Measurements from ENCODE around the gene FNTB. TPM values are rescaled to one million over a fixed set of nuclear protein-coding genes. Genes with fewer than 3 reads are reported as not detected.
A peak's percentile ranks its signal among the peaks of the same experiment; 100 is the strongest.

Gene FNTB, protein sequence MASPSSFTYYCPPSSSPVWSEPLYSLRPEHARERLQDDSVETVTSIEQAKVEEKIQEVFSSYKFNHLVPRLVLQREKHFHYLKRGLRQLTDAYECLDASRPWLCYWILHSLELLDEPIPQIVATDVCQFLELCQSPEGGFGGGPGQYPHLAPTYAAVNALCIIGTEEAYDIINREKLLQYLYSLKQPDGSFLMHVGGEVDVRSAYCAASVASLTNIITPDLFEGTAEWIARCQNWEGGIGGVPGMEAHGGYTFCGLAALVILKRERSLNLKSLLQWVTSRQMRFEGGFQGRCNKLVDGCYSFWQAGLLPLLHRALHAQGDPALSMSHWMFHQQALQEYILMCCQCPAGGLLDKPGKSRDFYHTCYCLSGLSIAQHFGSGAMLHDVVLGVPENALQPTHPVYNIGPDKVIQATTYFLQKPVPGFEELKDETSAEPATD
- 13.3 TPM for total RNA-seq

DNA sequence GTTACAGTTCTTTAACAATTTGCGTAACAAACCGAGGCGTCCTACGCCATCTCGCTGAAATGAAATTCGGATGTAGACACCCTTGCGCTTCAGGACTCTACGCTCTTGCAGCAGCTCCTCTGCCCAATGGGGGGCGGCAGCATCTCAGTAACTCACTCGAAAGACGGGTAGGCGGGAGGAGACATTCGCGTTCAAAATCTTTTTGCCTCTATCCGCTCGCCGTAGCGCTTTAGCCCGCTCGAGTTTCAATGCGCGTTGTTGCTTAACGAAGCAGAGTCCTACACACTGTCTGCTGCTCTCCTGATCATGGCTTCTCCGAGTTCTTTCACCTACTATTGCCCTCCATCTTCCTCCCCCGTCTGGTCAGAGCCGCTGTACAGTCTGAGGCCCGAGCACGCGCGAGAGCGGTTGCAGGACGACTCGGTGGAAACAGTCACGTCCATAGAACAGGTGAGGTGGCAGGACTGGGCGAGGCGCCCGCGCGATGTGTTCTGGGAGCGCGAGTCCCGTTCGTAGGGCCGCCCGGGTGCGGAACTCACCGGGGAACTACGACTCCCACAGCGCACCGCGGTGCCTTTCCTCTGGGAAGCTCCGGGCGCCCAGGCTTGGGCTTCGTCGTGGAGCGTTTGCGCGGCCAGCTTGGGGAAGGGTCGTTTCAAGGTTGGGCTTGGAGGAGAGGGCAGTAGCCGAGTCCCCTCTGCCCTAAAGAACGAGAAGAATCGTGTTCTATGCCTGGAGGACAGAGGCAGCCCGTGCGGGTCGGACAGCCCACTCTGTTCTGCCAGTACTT is at the start of gene FNTB:
FNTB (plus strand) TSS at position 248 of the 790 bp plus-strand sequence; CDS start at position 307, 59 bp downstream.
- H3K27ac ChIP-seq, result peak within 1 kb of the TSS; percentile 81
- intact Hi-C loops (cut with DNase I), result loop anchor here (5.0 to 10.0 kb wide), 3 partner anchors 148 to 838 kb away; partner anchors contain the start of gene FUT8
- peak within 1 kb of the TSS; percentile 65 to 77 for H3K4me3 ChIP-seq
- DNase-seq (ENCODE audit: extremely low spot score in 2 of 2), result peak in 1 of 2 donors; percentile 98
- no peaks in the 10 kb centered on the region for H3K27me3 ChIP-seq
- H3K4me1 ChIP-seq, result peaks cover 32% of the 10 kb centered on the region
- H3K36me3 ChIP-seq, result no peaks in the 10 kb centered on the region
- TF ChIP-seq, protein P1, sequence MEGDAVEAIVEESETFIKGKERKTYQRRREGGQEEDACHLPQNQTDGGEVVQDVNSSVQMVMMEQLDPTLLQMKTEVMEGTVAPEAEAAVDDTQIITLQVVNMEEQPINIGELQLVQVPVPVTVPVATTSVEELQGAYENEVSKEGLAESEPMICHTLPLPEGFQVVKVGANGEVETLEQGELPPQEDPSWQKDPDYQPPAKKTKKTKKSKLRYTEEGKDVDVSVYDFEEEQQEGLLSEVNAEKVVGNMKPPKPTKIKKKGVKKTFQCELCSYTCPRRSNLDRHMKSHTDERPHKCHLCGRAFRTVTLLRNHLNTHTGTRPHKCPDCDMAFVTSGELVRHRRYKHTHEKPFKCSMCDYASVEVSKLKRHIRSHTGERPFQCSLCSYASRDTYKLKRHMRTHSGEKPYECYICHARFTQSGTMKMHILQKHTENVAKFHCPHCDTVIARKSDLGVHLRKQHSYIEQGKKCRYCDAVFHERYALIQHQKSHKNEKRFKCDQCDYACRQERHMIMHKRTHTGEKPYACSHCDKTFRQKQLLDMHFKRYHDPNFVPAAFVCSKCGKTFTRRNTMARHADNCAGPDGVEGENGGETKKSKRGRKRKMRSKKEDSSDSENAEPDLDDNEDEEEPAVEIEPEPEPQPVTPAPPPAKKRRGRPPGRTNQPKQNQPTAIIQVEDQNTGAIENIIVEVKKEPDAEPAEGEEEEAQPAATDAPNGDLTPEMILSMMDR (IDR thresholded peaks at IDR 0.05), result peak; percentile 32 to 84 (median 65)
- TF ChIP-seq POLR2A (IDR thresholded peaks at IDR 0.05), result no peak
- TF ChIP-seq POLR2AphosphoS5 (IDR thresholded peaks at IDR 0.05; ENCODE audit: insufficient read depth in 1 of 2, low read depth in 1 of 2), result peak; percentile 94 to 96
- no peaks in the 10 kb centered on the region for H3K9me3 ChIP-seq

DNA sequence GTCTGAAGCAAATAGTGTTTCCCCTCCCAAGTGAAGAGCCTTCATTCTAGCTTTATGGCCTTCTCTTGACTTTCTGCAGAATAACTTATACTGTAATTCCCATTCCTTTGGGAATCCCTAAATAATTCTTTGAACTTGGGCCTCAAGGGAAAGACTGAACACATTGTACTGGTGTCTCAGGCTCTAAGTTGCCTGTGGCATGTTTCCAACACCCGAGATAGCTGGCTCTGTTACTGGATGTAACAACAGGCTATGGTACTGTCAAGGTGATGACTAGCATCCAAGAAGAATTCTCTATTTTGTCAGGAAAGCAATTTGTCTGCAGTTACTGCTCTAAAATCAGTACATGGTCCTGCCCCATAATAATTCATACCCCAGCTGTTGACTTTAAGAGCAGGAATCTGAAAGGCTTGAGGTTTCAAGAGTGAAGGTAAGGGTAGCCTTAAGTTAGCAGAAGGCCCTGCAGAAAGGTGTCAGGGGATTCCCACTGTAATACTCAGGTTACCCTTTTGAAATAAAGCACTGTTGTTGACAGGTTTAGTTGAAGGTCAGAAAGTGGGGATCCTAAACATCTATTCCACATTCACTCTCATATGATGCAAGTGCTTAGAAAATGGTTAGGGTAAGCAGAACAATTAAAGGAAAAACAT is 49.4 kb upstream of the FNTB start:
- intact Hi-C loops (cut with DNase I), result loop anchor here (10.0 kb wide), 1 partner anchor 1318 kb away; no protein-coding TSS in a partner anchor
- TF ChIP-seq POLR2AphosphoS5 (IDR thresholded peaks at IDR 0.05; ENCODE audit: insufficient read depth in 1 of 2, low read depth in 1 of 2), result no peak
- TF ChIP-seq POLR2A (IDR thresholded peaks at IDR 0.05), result no peak
- TF ChIP-seq, protein P1 (IDR thresholded peaks at IDR 0.05), result no peak
- Histone ChIP-seq H3K36me3 (peaks cover 0 to 14% of the 10 kb centered on the region in 2 donors), H3K4me1 (peaks cover 6% of the 10 kb centered on the region), H3K27ac (no peak overlapping the region), H3K27me3 (no peaks in the 10 kb centered on the region), H3K4me3 (no peak overlapping the region), H3K9me3 (no peaks in the 10 kb centered on the region)
- DNase-seq (ENCODE audit: extremely low spot score in 2 of 2), result no peak

DNA sequence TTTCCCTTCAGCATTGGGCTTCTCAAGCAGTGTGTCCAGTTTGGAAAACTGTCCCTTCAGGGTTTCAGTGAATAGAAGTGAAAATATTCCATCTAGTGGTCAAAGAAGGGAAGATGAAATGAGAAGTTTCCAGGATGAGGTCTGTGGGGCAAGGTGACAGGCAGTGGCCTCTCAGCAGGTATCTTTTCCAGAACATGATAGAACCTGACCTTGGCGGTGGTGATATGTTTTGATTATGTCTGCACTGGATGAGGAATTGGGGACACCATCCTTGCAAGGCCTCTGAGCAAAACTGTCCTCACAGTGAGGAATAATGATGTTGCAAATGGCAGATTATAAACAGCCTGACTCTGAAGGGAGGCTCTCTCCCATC is 48.9 kb upstream of the FNTB start:
- intact Hi-C loops (cut with DNase I), result loop anchor here (10.0 kb wide), 1 partner anchor 1317 kb away; no protein-coding TSS in a partner anchor
- H3K27ac ChIP-seq, result no peak overlapping the region
- no peak for DNase-seq (ENCODE audit: extremely low spot score in 2 of 2)
- no peaks in the 10 kb centered on the region for H3K27me3 ChIP-seq
- H3K9me3 ChIP-seq, result no peaks in the 10 kb centered on the region
- TF ChIP-seq POLR2A (IDR thresholded peaks at IDR 0.05) (no peak), POLR2AphosphoS5 (IDR thresholded peaks at IDR 0.05; ENCODE audit: insufficient read depth in 1 of 2, low read depth in 1 of 2) (no peak)
- TF ChIP-seq, protein P1 (IDR thresholded peaks at IDR 0.05), result no peak
- H3K36me3 ChIP-seq, result peaks cover 0 to 10% of the 10 kb centered on the region in 2 donors
- H3K4me1 ChIP-seq, result peaks cover 6% of the 10 kb centered on the region
- no peak overlapping the region for H3K4me3 ChIP-seq

DNA sequence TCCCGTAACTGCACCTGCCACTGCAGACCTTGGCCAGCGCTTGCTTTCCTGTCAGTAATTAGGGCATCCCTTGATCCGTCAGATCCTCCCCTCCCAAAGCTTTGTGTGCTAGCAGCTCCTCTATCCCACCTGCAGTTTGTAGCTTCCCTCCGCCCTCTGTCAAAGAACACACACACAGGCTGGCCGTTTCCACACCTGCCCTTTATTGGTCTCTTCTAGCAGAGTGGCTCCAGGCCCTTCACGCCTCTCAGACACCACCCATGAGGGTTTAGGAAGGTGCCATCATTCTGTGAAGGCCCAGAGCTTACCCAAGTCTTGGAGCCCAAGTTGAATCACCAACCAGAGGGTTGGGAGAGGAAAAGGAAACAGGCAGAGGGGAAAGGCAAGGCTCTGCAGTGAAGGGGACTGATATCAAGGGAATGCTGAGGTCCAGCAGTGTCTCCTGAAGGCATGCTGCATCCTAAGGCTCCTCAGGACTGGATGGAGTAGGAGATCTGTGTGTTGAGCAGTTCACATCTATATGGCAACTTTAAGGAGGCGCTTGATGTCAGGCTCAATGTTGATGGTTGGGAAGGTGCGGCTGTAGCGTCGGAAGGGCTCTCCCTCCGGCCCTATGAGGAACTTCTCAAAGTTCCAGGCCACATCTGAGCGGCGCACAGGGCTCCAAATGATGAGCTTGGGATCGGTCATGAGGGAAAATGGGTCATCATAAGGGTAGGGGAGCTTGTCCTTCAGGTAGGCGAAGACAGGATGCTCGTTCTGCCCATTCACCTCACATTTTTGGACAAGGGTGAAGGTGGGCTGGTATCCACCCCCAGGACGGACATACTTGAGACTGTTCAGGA is 47.5 kb upstream of the FNTB start:
- TF ChIP-seq POLR2AphosphoS5 (IDR thresholded peaks at IDR 0.05; ENCODE audit: insufficient read depth in 1 of 2, low read depth in 1 of 2), result no peak
- TF ChIP-seq, protein P1 (IDR thresholded peaks at IDR 0.05), result no peak
- TF ChIP-seq POLR2A (IDR thresholded peaks at IDR 0.05), result no peak
- Histone ChIP-seq H3K9me3 (no peaks in the 10 kb centered on the region), H3K27me3 (no peaks in the 10 kb centered on the region), H3K36me3 (peaks cover 0 to under 1% of the 10 kb centered on the region in 2 donors), H3K4me3 (no peak overlapping the region), H3K4me1 (peaks cover 18% of the 10 kb centered on the region), H3K27ac (no peak overlapping the region)
- DNase-seq (ENCODE audit: extremely low spot score in 2 of 2), result peak in 1 of 2 donors; percentile 71
- intact Hi-C loops (cut with DNase I), result loop anchor here (10.0 kb wide), 1 partner anchor 1316 kb away; no protein-coding TSS in a partner anchor
